Heart left ventricle (tissue), 13 donors: ENCODE results near the gene USP14.

ENCODE experiments used
- POLR2A ChIP-seq, 2 donors: fragments of 450-650 bp; IDR thresholded peaks; one replicate each; pipeline ENCODE4 v1.6.1; 2017; ENCODE audit warnings: antibody characterized with exemption in 2 of 2, mild to moderate bottlenecking in 2 of 2, moderate library complexity in 2 of 2
- TF ChIP-seq, protein P1 (sequence below), 12 donors: fragments of 200-600 bp; sonication (generic) in 4 of 12; IDR thresholded peaks; one replicate each; pipeline versions ENCODE4 v1.5.0 to v1.8.0; 2018 to 2022; ENCODE audit warnings: antibody characterized with exemption in 12 of 12, mild to moderate bottlenecking in 5 of 12
- donor health status: ischemic (EF 13 %, LVEDD 7.1; RV severe dilation, severe dysfunction).
- donor health status: DM: no; HTN: yes; CAD: no.
- donor health status: DM: no; HTN: no; CAD: no.
- donor health status: ischemic (EF 25% LVEDD 6.9; RV normal size, moderate dysfunction).
- donor health status: ischemic (EF 25% LVEDD 5.7; RV mildly dilated, moderate dysfunction).
- donor health status: ischemic (EF 35%, LVEDD 5.7; RV mildly dilated, moderate dysfunction).
- donor health status: nonischemic (EF 11% LVEDD 7.7; RV severe dilation, severe dysfunction).
- donor health status: DM: yes; HTN: yes; CAD: no.
- donor health status: PGD.
- donor health status: ischemic (EF 29% LVEDD 5.4; RV normal size, mild dysfunction).
- donor health status: nonischemic (EF 23%, LVEDD 6.1; RV moderate dilation, normal function).

DNA sequence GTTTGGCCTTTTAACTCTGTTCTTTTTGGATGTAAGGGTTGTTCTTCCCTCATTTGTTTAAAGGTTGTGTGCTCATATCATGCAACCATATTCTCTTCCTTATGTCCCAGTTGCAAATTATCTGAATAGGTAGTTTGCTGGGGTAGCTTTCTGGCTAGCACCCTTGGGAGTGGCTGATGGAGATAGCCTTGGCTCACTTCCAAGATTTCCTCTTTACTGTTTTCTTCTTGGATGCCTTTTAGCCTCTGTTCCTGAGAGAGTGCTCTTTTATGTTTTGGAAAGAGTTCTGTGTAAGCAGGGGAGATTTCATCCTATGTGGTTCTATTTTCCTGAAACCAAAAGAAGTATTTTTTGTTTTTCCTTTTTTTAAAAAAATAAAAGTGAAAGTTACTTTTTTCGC lies 25.4 kb downstream of the USP14 start:
- TF ChIP-seq, protein P1, sequence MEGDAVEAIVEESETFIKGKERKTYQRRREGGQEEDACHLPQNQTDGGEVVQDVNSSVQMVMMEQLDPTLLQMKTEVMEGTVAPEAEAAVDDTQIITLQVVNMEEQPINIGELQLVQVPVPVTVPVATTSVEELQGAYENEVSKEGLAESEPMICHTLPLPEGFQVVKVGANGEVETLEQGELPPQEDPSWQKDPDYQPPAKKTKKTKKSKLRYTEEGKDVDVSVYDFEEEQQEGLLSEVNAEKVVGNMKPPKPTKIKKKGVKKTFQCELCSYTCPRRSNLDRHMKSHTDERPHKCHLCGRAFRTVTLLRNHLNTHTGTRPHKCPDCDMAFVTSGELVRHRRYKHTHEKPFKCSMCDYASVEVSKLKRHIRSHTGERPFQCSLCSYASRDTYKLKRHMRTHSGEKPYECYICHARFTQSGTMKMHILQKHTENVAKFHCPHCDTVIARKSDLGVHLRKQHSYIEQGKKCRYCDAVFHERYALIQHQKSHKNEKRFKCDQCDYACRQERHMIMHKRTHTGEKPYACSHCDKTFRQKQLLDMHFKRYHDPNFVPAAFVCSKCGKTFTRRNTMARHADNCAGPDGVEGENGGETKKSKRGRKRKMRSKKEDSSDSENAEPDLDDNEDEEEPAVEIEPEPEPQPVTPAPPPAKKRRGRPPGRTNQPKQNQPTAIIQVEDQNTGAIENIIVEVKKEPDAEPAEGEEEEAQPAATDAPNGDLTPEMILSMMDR (IDR thresholded peaks at IDR 0.05): no peak
- no peak for TF ChIP-seq POLR2A (IDR thresholded peaks at IDR 0.05)
